DMS79 treated with DMSO at 0.1 percent for 48 hours (cell line): Measurements from ENCODE around the gene KIRREL3.

Source experiments
- DNase-seq: peaks from one replicate; lab custom pipeline; 2025; lab: John Stamatoyannopoulos, UW

Gene KIRREL3

DNA sequence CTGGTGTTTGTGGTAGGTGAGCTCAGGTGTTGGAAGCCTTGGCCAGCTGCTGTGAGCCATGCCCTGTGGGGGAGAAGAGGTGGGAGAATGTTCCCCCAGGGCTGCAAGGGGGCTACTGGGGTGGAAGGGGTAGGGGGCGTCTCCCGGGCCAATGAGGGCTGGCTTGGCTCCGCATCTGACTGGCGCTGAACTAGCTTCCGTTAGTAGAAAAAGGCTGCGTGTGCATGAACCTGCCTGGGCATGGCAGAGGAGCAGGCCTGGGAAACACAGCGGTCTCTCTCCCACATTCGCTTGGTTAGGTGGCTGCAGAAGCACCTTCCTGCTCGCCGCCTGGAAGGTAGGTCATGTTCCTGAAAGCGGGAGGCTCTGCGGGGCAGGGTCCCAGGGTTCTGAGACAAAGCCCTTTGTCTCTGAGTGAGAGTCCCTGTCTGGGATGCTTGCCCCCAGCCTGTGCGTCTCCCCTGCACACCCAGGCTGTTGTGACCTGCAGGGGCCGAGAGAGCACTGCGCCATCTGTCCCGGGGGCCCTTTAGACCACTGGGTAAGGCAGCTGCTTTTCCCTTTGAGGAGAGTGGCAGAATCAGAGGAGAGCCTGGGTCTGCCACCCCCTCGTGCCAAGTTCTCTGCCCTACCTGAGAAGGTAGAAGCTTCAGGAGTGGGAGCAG is 466.3 kb downstream of the KIRREL3 start:
- DNase-seq = no peak

DNA sequence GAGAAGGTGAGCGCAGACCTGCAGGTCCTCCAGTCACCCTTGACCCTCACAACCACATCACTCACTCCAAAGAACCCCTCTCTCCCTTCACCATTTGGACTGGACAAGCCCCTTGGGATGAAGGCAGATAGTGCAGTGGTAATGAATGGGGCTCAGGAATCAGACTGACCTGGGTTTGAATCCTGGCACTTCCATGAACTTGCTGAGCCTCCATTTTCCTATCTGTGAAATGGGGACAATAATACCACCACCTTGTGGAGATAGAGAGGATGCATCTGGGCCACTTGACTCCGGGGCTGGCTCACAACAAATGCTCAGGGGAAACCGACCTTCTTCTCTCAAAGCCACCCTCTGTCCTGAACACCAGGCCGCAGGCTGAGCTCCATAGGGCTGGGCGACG is 467.0 kb downstream of the KIRREL3 start:
- DNase-seq = no peak

GRCh38 chr11:126530416-126530815 is 470.2 kb downstream of the KIRREL3 start:
- DNase-seq = no peak

DNA sequence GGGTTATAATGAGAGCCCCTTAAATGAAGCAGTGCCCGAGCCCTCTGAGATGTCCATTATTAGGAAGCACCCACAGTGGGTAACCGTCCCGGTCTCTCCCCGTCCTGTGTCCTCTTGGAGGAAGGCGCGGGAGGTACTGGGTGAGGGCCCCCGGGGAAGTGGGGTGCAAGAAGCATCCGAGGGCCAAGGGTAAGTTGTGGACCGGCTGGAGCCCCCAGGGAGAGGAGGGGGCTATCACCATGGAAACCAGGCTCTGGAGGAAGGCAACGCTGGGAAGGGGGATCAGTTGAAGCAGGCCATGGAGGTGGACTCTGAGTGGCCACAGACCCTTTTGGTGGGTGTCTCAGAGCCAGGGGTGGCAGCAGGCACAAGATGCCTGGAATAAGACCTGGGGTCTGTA is 471.5 kb downstream of the KIRREL3 start:
- DNase-seq = no peak

GRCh38 chr11:126528075-126528474 is 472.5 kb downstream of the KIRREL3 start:
- no peak for DNase-seq

- no peak for DNase-seq
Observed at GRCh38 chr11:126527651-126528050, 472.9 kb downstream of the KIRREL3 start.

DNA sequence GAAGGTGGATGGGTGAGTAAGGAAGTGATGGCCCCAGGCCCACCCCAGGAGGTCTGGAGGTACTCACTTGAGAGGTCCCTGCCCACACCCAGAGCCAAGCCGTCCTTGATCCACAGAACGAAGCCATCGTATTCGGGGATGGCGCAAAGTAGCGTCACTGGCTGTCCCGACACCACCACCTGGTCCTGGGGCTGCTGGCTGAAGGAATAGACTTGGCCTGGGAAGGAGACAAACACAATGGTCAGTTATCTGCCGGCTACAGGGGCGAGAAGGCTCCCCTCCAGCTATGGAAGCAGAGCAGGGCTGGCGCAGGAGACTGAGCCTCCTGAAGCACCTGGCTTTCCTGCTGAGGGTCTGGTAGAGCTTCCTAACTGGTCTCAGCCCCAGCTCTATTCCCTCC is 474.1 kb downstream of the KIRREL3 start:
- DNase-seq = no peak

- DNase-seq = no peak
Observed at GRCh38 chr11:126525702-126526101, 474.9 kb downstream of the KIRREL3 start.

DNA sequence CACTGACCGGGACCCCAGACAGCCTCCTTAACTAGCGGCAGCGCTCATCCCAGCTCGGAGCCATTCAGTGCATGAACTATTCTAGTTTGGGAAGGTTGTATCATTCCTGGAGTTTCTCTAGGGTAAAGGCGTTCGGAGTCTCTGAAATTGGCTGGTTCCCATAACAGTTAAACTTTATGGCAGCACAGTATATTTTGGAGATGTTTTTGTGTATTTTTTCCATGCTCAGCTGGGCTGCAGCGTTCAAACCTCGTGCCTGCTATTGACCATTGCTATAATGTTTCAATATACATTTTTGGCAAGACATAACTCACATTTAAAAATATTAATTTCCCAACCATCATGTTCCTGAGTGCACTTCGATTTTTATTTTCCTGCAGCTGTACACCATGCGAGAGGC is 475.4 kb downstream of the KIRREL3 start:
- DNase-seq = no peak

- no peak for DNase-seq
Observed at GRCh38 chr11:126523441-126524205, 476.9 kb downstream of the KIRREL3 start.

DNA sequence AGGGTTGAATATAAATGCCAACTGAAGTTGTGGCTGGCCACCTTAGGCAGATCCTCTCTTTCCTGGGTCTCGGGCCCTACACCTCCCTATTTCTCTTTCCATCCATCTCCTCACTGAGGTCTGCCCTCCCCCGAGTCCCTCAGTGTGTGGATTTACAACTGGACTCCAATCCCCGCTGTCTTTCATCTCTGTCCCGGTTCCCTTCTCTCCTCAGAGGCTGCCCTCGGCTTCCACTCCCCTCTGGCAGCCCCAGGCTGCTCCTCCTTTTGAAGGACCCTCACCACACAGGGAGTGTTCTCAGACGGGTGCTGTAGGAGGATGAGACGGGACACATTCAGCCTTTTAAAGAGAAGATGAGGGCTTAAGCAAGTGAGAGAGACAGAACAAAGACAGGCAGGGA is 478.0 kb downstream of the KIRREL3 start:
- DNase-seq = no peak

- DNase-seq = no peak
Observed at GRCh38 chr11:126522152-126522551, 478.4 kb downstream of the KIRREL3 start.

DNA sequence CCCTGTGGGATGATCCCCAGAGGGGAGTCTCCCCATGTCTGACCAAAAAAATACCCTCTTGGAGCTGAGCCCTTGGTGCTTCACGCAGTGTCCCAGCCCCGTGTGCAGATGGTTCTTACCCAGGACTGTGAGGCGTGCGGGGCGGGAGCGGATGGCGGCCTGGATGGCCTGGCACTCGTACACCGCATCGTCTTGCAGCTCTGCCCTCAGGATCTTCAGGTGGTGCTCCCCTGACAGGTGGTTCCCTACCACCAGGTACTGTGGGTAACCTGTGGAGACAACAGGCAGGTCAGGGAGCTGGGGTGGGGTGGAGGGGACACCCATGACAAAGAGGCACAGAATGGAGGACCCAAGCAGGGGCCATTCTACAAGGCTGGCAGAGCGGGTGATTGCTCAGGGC is 479.4 kb downstream of the KIRREL3 start:
- no peak for DNase-seq

DNA sequence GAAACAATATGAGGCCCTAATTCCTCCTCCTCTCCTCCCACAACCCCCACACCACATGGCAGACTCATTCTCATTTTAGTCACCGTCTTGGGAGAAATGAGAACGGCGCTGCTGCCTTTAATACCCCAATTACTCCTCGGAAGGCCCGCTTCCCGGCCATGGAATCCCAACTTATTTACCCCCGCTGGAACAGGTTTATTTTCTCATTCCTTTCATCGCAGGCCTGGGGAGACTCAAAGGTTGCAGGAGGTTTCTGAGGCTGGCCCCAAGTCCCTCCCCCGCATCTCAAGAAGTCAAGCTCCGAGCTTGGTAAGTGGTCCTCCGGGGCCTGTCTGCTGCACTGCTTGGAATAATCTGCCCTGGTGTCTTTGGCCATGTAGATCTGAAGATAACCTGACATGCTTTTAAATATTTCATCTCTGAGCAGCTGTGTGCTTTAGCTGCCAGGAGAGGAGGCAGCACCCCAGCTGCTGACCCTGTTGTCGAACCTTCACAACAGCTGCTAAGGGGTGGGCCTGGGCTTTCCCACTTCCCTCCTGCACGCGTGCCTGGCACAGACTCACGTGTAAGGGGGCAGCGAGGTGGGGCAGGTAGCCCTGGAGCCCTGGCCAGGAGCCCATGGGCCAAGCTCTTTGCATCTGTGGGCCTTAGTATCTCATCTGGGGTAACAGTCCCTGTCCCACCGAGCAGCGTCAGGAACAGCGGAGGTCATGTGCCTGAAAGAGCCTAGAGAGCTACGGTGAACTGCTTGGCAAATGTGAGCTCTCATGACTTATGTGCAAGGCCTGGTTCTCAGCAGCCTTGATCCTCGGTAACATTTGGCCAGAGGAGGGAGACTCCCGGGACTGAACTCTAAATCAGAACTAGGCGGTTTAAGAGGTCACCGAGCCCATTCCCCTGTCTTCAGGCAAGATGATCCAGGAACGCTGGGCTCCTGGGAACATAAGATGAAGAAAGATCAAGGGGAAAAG is 480.5 kb downstream of the KIRREL3 start:
- peak; percentile 54 for DNase-seq

DNA sequence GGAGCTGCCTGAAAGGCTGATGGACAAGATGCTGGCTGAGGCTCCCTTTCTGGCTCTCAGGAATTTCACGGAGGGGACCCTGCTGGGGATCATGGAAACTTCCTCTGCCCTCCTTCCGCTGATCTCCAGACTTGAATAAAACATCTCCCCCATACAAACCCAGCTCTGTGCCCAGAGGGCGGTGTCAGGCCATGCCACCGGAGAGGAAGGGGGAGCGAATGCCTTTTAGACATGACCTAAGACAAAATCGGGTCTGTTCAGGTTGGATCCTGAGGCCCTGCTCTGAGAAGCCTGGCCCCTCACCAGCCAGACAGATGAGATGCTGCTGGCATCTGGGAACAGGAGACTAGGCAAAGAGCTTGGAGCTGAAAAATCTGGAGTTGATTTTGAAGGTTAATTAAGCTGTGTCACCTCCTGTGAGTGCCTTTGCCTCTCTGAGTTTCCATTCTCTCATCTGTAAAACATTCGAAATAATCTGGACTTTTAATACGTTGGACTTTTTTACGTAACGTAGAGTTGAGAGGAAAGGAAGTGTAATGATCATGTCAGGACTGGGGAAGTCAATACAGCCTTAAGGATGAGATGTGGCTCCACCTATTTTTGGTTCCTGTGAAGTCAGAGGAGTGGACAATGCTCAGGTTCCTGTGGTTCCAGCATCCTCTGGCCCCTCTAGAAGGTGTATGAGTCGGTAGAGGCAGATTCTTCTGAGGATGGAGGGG is 481.4 kb downstream of the KIRREL3 start:
- no peak for DNase-seq

GRCh38 chr11:126518071-126518971 is 482.2 kb downstream of the KIRREL3 start:
- DNase-seq = no peak

DNA sequence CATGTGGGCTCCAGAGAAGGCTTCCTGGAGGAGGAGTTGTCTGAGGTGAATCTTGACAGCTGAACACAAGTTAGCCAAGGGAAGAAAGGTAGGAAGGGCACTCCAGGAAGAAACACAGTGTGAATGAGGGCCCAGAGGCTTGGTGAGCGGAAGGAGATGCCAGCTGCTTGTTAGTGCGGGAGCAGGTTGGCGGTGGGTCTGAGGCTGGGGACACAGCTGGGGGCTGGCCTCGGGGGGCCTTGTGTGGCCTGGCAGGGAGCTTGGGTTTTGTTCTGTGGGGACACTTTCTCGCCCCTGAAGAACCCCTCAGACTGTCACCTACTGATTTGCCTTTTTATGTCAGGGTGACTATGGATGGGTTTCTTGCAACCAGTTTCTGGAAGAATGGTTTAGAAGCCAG is 485.1 kb downstream of the KIRREL3 start:
- DNase-seq = no peak

DNA sequence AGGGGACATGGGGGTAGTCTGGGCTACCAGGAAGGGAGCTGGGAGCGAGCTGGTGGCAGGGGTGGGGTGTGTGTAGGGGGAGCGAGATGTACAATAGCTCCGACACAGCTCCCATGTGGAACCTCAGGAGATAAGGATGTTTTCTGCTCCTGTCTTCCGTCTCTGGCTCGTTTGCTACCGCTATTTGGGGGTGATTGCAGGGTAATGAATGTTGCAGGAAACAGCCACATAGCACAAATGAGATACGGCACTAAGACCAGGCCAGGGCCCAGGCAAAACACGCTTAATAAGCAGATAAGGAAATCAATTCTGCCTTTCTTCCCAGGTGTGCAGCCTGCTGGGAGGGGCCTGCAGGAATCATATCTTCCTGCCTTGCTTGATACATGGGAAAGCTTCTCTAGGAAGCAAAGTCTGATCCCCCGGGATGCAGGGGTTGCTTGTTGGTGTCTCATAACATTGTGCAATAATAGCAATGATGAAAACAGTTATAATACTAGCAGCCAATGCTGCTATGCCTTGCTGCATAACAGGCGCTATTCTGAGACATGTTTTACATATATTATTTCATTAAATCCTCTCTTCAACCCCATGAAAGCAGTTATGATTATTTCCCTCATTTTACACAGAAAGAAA is 486.4 kb downstream of the KIRREL3 start:
- no peak for DNase-seq

GRCh38 chr11:126512741-126513715 is 487.5 kb downstream of the KIRREL3 start:
- DNase-seq = no peak
